HUES6 (cell line): ENCODE data around the gene AGTR1.

Experiments used
- H3K27ac ChIP-seq: 2 replicates; pipeline ENCODE4 v1.7.0; 2013; ENCODE audit warnings: low read depth, mild to moderate bottlenecking, low read length, inconsistent platforms
- H3K27me3 ChIP-seq: 2 replicates; pipeline ENCODE4 v1.6.1; 2013; ENCODE audit warnings: low read length; ENCODE audit not compliant: control insufficient read depth, insufficient read depth
- H3K36me3 ChIP-seq: 2 replicates; pipeline ENCODE4 v1.6.1; 2013; ENCODE audit warnings: low read length; ENCODE audit not compliant: control insufficient read depth, insufficient read depth
- H3K4me1 ChIP-seq: 2 replicates; pipeline ENCODE4 v1.6.1; 2013; ENCODE audit warnings: low read length; ENCODE audit not compliant: control insufficient read depth, insufficient read depth
- H3K4me3 ChIP-seq: 2 replicates; pipeline ENCODE4 v1.5.1; 2013; ENCODE audit warnings: low read depth, low read length
- H3K9ac ChIP-seq: one replicate; pipeline ENCODE4 v1.6.1; 2013; ENCODE audit warnings: mild to moderate bottlenecking, low read length
- H3K9me3 ChIP-seq: 2 replicates; pipeline ENCODE4 v1.6.1; 2013; ENCODE audit warnings: low read depth, low read length; ENCODE audit not compliant: control insufficient read depth, insufficient read depth

Gene AGTR1

GRCh38 chr3:148697306-148698189, at the start of gene AGTR1:
AGTR1 (plus strand) TSS chr3:148697903; CDS start chr3:148741036, 43,133 bp downstream.
- no peaks in the 10 kb centered on the region; the same call in 1 of the 2 replicates for H3K4me1 ChIP-seq
- H3K9me3 ChIP-seq, result no peaks in the 10 kb centered on the region
- H3K27ac ChIP-seq, result no peak within 1 kb of the TSS
- peak within 1 kb of the TSS; percentile 67 for H3K4me3 ChIP-seq
- H3K9ac ChIP-seq, result peak within 1 kb of the TSS; percentile 2
- no peaks in the 10 kb centered on the region for H3K36me3 ChIP-seq
- H3K27me3 ChIP-seq, result peaks cover 48% of the 10 kb centered on the region

GRCh38 chr3:148648685-148649352, 48.9 kb upstream of the AGTR1 start:
- H3K9me3 ChIP-seq, result no peaks in the 10 kb centered on the region
- H3K4me1 ChIP-seq, result no peaks in the 10 kb centered on the region
- no peak overlapping the region for H3K27ac ChIP-seq
- H3K4me3 ChIP-seq, result no peak overlapping the region
- H3K36me3 ChIP-seq, result no peaks in the 10 kb centered on the region
- no peak overlapping the region for H3K9ac ChIP-seq
- no peaks in the 10 kb centered on the region for H3K27me3 ChIP-seq

GRCh38 chr3:148651549-148651948, 46.2 kb upstream of the AGTR1 start:
- Histone ChIP-seq H3K9ac (no peak overlapping the region), H3K27me3 (no peaks in the 10 kb centered on the region), H3K27ac (no peak overlapping the region), H3K36me3 (no peaks in the 10 kb centered on the region), H3K4me1 (no peaks in the 10 kb centered on the region), H3K9me3 (no peaks in the 10 kb centered on the region), H3K4me3 (no peak overlapping the region)

- no peak overlapping the region for H3K27ac ChIP-seq
- no peak overlapping the region for H3K4me3 ChIP-seq
- H3K9me3 ChIP-seq, result no peaks in the 10 kb centered on the region
- H3K4me1 ChIP-seq, result no peaks in the 10 kb centered on the region
- no peaks in the 10 kb centered on the region for H3K36me3 ChIP-seq
- H3K27me3 ChIP-seq, result no peaks in the 10 kb centered on the region
- H3K9ac ChIP-seq, result no peak overlapping the region
Measured at GRCh38 chr3:148654433-148654832, 43.3 kb upstream of the AGTR1 start.

GRCh38 chr3:148657470-148657869, 40.2 kb upstream of the AGTR1 start:
- Histone ChIP-seq H3K4me3 (no peak overlapping the region), H3K27me3 (no peaks in the 10 kb centered on the region), H3K9me3 (no peaks in the 10 kb centered on the region), H3K36me3 (no peaks in the 10 kb centered on the region), H3K9ac (no peak overlapping the region), H3K27ac (no peak overlapping the region), H3K4me1 (no peaks in the 10 kb centered on the region)

- no peaks in the 10 kb centered on the region for H3K9me3 ChIP-seq
- no peak overlapping the region for H3K9ac ChIP-seq
- no peaks in the 10 kb centered on the region for H3K4me1 ChIP-seq
- H3K27ac ChIP-seq, result no peak overlapping the region
- no peaks in the 10 kb centered on the region for H3K27me3 ChIP-seq
- no peak overlapping the region for H3K4me3 ChIP-seq
- no peaks in the 10 kb centered on the region for H3K36me3 ChIP-seq
Measured at GRCh38 chr3:148659512-148659911, 38.2 kb upstream of the AGTR1 start.

GRCh38 chr3:148680289-148680688, 17.4 kb upstream of the AGTR1 start:
- Histone ChIP-seq H3K4me1 (no peaks in the 10 kb centered on the region), H3K27ac (no peak overlapping the region), H3K4me3 (no peak overlapping the region), H3K36me3 (no peaks in the 10 kb centered on the region), H3K27me3 (no peaks in the 10 kb centered on the region), H3K9ac (no peak overlapping the region), H3K9me3 (no peaks in the 10 kb centered on the region)

- Histone ChIP-seq H3K9me3 (no peaks in the 10 kb centered on the region), H3K27me3 (no peaks in the 10 kb centered on the region), H3K9ac (no peak overlapping the region), H3K4me1 (no peaks in the 10 kb centered on the region), H3K36me3 (no peaks in the 10 kb centered on the region), H3K4me3 (no peak overlapping the region), H3K27ac (no peak overlapping the region)
Measured at GRCh38 chr3:148681080-148681479, 16.6 kb upstream of the AGTR1 start.

- no peak overlapping the region for H3K4me3 ChIP-seq
- no peak overlapping the region for H3K9ac ChIP-seq
- no peaks in the 10 kb centered on the region for H3K9me3 ChIP-seq
- no peaks in the 10 kb centered on the region for H3K36me3 ChIP-seq
- no peaks in the 10 kb centered on the region for H3K4me1 ChIP-seq
- H3K27ac ChIP-seq, result no peak overlapping the region
- no peaks in the 10 kb centered on the region for H3K27me3 ChIP-seq
Measured at GRCh38 chr3:148682997-148683396, 14.7 kb upstream of the AGTR1 start.

GRCh38 chr3:148694116-148694515, 3.6 kb upstream of the AGTR1 start:
- H3K27me3 ChIP-seq, result peaks cover 35% of the 10 kb centered on the region
- no peak overlapping the region for H3K9ac ChIP-seq
- H3K27ac ChIP-seq, result no peak overlapping the region
- no peak overlapping the region for H3K4me3 ChIP-seq
- H3K4me1 ChIP-seq, result no peaks in the 10 kb centered on the region; the same call in 1 of the 2 replicates
- no peaks in the 10 kb centered on the region for H3K9me3 ChIP-seq
- H3K36me3 ChIP-seq, result no peaks in the 10 kb centered on the region

GRCh38 chr3:148698190-148698810, 597 bp downstream of the AGTR1 start:
- Histone ChIP-seq H3K36me3 (no peaks in the 10 kb centered on the region), H3K9me3 (no peaks in the 10 kb centered on the region), H3K27ac (no peak overlapping the region), H3K27me3 (peaks cover 48% of the 10 kb centered on the region), H3K9ac (peak overlapping the region; percentile 2), H3K4me3 (peak overlapping the region; percentile 67), H3K4me1 (no peaks in the 10 kb centered on the region; the same call in 1 of the 2 replicates)
